ENCODE data around the gene TMEM220.

Gene TMEM220

DNA sequence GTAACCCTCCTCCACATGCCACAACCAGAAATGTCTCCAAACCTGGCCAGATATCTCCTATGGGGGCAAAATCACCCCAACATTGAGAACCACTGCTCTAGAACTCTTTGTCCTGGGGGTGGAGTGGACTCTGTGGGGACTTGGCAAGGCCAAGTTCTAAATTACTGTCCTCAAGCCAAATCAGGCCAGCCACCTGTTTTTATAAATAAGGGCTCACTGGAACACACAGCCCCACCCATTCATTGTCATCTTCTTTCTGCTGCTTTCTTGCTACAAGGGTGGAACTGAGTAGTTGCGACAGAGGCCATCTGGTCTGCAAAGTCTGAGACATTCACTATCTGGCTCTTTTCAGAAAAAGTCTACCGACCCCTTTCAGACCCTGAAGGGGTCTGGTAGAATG lies 26.8 kb upstream of the TMEM220 start:
- TF ChIP-seq, protein P1, sequence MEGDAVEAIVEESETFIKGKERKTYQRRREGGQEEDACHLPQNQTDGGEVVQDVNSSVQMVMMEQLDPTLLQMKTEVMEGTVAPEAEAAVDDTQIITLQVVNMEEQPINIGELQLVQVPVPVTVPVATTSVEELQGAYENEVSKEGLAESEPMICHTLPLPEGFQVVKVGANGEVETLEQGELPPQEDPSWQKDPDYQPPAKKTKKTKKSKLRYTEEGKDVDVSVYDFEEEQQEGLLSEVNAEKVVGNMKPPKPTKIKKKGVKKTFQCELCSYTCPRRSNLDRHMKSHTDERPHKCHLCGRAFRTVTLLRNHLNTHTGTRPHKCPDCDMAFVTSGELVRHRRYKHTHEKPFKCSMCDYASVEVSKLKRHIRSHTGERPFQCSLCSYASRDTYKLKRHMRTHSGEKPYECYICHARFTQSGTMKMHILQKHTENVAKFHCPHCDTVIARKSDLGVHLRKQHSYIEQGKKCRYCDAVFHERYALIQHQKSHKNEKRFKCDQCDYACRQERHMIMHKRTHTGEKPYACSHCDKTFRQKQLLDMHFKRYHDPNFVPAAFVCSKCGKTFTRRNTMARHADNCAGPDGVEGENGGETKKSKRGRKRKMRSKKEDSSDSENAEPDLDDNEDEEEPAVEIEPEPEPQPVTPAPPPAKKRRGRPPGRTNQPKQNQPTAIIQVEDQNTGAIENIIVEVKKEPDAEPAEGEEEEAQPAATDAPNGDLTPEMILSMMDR (IDR thresholded peaks at IDR 0.05; ENCODE audit: borderline replicate concordance, control extremely low read depth, extremely low read depth, insufficient read depth, missing control alignments), result no peak
- no peak for DNase-seq (ENCODE audit: low spot score)
- in situ Hi-C loops (cut with MboI; ENCODE audit: low sequenced_read_pairs, unreplicated experiment), result no loop called here

DNA sequence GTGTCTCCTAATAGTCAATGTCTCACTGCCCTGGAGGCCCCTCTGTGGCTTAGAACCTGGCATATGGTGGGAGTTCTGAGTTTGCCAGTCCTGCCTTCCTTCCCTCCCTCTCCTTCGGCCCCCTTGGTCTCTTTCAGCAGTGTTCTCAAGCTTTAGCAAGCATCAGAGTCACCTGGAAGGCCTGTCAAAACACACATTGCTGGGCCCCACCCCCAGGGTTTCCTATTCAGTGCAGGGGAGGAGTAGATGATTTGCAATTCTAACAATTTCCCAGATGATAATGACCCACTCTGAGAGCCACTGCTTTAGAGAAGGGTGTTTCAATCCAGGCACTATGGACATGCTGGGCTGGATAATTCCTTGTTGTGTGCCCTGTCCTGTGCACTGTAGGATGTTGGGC lies 26.4 kb upstream of the TMEM220 start:
- in situ Hi-C loops (cut with MboI; ENCODE audit: low sequenced_read_pairs, unreplicated experiment), result no loop called here
- TF ChIP-seq, protein P1 (IDR thresholded peaks at IDR 0.05; ENCODE audit: borderline replicate concordance, control extremely low read depth, extremely low read depth, insufficient read depth, missing control alignments), result no peak
- no peak for DNase-seq (ENCODE audit: low spot score)

DNA sequence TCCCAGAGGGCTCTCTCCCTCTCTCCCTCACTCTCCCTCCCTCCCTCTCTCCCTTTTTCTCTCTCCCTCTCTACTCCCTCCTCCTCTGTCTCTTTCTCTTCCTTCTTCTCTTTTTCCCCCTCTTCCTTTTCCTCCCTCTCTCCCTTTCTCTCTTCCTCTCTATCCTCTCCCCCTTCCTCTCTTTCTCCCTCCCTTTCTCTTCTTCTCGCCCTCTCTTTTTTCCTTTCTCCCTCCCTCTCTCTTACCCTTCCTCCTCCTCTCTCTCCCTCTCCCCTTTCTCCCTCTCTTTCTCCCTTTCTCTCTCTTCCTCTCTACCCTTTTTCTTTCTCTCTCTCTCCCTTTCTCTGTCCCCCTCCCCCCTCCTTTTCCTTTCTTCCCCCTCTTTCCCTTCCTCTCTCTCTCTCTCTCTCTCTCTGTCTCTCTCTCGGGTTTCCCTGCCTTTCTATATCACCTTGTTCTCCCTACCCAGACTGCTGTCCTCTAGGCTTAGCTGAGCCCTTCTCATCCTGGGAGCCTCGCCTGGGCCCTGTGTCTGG lies 25.8 kb upstream of the TMEM220 start:
- TF ChIP-seq, protein P1 (IDR thresholded peaks at IDR 0.05; ENCODE audit: borderline replicate concordance, control extremely low read depth, extremely low read depth, insufficient read depth, missing control alignments), result no peak
- in situ Hi-C loops (cut with MboI; ENCODE audit: low sequenced_read_pairs, unreplicated experiment), result no loop called here
- no peak for DNase-seq (ENCODE audit: low spot score)

DNA sequence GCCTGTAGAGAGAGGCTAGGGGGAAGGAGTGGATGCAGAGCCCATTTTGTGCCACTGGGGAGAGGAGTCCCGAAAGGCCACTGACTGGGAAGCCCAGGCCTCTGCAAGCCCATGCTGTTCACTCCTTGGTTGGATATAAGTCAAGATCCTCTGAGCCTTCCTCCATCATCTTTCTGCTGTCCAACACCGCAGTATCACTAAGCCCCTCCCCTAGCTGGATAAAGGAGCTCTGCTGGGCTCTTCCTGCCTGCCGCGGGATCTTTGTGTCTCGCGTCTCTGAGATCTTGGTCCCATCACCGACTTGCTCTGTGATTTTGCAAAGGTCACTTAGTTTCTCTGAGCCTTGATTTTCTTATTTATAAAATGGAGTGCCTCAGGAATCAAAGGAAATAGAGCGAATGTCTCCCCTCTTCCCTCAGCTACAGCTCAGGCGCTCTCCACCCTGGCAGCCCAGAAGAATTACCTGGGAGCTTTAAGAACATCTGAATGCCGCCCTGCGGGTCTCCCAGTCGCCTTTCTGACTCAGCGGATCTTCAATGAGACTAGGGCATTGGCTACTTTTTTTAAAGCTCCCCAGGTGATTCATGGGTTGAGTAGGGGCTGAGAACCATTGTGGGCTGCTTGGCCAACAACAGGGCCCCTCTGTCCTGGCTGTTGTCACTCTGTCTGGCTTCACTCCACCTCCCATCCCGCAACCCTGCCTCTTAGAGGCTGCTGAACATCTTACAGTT lies 25.2 kb upstream of the TMEM220 start:
- TF ChIP-seq, protein P1 (IDR thresholded peaks at IDR 0.05; ENCODE audit: borderline replicate concordance, control extremely low read depth, extremely low read depth, insufficient read depth, missing control alignments), result no peak
- no peak for DNase-seq (ENCODE audit: low spot score)
- in situ Hi-C loops (cut with MboI; ENCODE audit: low sequenced_read_pairs, unreplicated experiment), result no loop called here

DNA sequence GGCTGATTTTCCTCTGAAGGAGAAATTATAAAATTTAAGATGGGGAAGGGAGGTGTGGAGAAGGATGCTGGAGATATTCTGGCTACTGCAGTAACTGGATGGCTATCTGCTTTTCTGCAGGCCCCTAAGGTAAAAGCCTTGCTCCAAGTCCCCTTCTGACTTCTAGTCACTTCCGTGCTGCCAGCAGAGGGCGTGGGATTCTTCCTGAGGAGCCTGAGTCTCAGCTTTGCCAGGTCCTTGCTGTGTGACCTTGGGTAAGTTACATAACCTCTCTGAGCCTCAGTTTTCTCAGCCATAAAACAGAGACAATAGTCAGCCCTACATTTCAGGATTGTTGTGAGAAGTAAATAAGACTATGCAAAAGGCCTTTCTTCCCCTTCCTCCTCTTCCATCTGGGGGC lies 24.3 kb upstream of the TMEM220 start:
- TF ChIP-seq, protein P1 (IDR thresholded peaks at IDR 0.05; ENCODE audit: borderline replicate concordance, control extremely low read depth, extremely low read depth, insufficient read depth, missing control alignments), result no peak
- in situ Hi-C loops (cut with MboI; ENCODE audit: low sequenced_read_pairs, unreplicated experiment), result no loop called here
- peak; percentile 46 for DNase-seq (ENCODE audit: low spot score)

DNA sequence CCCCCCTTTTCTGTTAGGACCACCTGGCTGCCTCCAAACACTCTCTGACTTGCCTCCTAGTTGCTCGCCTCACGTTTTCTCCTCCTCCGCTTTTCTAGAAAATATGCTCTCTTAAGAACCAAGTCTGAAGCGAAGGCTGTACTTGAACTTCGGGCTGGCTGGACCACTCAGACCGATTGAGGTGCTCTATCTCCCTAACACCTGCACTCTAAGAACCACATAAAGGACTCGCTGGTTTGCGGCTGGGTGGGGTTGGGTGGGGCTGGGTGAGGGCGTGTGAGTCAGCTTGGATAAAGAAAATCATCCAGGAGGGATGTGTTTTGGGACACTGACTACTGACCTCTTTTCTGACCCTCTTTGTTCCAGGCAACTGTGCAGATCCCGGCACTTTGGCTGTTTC lies 22.9 kb upstream of the TMEM220 start:
- in situ Hi-C loops (cut with MboI; ENCODE audit: low sequenced_read_pairs, unreplicated experiment), result no loop called here
- DNase-seq (ENCODE audit: low spot score), result no peak
- TF ChIP-seq, protein P1 (IDR thresholded peaks at IDR 0.05; ENCODE audit: borderline replicate concordance, control extremely low read depth, extremely low read depth, insufficient read depth, missing control alignments), result no peak
